Activated CD8-positive, alpha-beta memory T cell treated with anti-CD3 and anti-CD28 coated beads, Interleukin-2, amount 10 ng/mL, durations not matched to agents 7 days and 5 days (primary cell): ENCODE data around the gene BMP5. TPM values are rescaled to one million over a fixed set of nuclear protein-coding genes. Genes with fewer than 3 reads are reported as not detected.

Source experiments
- ATAC-seq: fragments of 150-1000 bp; cut with Tn5 transposase; one replicate; pipeline ENCODE4 v1.10.0; 2021; ENCODE audit warnings: moderate library complexity
- CTCF ChIA-PET: fragments of 350-600 bp; sonication (Branson Sonifier 250); formaldehyde crosslinking; loops from one replicate; lab custom pipeline; 2021; ENCODE audit warnings: antibody characterized with exemption; lab: Charles Lee
- DNase-seq: peaks from one replicate; pipeline ENCODE4 v3.0.0-alpha.2; 2020
- H3K27ac Mint-ChIP-seq: one replicate; pipeline ENCODE4 v1.8.0; 2021; ENCODE audit warnings: mild to moderate bottlenecking, mixed read lengths
- H3K27me3 Mint-ChIP-seq: one replicate; pipeline ENCODE4 v1.8.0; 2021; ENCODE audit warnings: mixed read lengths
- H3K36me3 Mint-ChIP-seq: one replicate; pipeline ENCODE4 v1.8.0; 2021; ENCODE audit warnings: mild to moderate bottlenecking, mixed read lengths
- H3K4me1 Mint-ChIP-seq: one replicate; pipeline ENCODE4 v1.8.0; 2021; ENCODE audit warnings: mixed read lengths
- H3K4me3 Mint-ChIP-seq: one replicate; pipeline ENCODE4 v1.8.0; 2021; ENCODE audit warnings: mild to moderate bottlenecking, moderate library complexity, mixed read lengths
- H3K9me3 Mint-ChIP-seq: one replicate; pipeline ENCODE4 v1.8.0; 2022; ENCODE audit warnings: low read depth, mixed read lengths
- total RNA-seq, 2 experiments: library from RNA; stranded (reverse); gene quantifications; one replicate each; pipeline ENCODE4 v1.2.3, GENCODE V29; 2021

BMP5 gene
- total RNA-seq, 2 experiments from 2014 or later, result not detected

DNA sequence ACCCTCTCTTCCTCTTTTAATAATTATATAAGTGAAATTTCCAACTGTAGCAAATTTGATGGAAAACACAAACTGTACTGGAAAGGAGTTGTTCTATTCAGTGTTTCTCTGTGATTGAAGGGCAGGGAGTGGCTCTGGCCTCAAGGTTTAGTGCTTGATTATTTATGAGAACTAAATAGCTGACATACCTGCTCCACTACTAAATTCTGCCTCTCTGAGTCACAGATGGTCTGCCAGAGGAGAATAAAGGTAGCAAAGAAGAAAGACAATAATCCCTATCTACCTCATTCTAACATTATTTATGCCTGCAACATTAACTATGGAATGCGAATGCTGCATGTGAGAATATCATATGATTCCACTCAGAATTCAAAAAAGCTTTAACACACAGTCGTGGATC is 9.3 kb downstream of the BMP5 start:
- H3K27ac Mint-ChIP-seq, result no peak overlapping the region
- no peak overlapping the region for H3K4me3 Mint-ChIP-seq
- ATAC-seq (no peak), DNase-seq (no peak)
- CTCF ChIA-PET, result no interaction called here
- H3K27me3 Mint-ChIP-seq, result no peaks in the 10 kb centered on the region
- H3K4me1 Mint-ChIP-seq, result no peaks in the 10 kb centered on the region
- H3K9me3 Mint-ChIP-seq, result peaks cover 2% of the 10 kb centered on the region
- H3K36me3 Mint-ChIP-seq, result no peaks in the 10 kb centered on the region

DNA sequence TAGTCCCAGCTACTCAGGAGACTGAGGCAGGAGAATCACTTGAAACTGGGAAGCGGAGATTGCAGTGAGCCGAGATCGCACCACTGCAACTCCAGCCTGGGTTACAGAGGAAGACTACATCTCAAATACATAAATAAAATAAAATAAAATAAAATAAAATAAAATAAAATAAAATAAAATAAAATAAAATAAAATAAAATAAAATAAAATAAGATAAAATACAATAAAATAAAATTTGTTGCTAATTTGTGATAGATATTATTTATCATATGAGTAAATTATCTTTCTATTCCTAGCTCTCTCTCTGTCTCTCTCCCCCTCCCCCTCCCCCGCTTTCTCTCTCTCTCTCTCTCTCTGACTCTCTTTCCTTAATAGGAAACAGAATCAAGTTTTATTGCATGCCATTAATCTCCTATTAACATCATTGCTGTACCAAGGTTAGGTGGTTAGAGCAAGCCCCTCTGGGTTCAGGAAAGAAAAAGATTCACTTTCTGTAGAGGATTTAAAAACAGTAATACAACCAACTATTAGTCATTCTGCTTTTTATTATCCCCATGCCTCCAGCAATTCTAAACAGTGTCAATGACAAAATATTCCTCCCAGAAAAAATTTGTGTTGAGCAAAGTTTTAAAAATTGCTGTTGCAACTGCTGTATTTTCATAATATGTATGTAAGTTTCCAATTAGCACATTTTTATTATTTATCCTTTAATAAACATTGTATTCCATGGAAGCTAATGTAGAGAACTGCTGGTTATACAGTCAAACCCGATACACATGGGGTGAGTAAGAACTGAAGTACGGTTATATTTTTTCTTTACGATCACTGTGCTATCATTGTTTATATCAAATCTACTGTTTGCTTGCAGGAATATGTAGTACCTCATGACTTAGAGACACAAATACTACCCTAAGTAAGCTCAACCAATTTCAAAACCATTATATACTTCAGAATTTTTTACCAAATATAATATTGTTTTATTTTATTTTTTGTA is 22.1 kb downstream of the BMP5 start:
- ATAC-seq (no peak), DNase-seq (no peak)
- CTCF ChIA-PET, result no interaction called here
- H3K9me3 Mint-ChIP-seq, result peaks cover 3% of the 10 kb centered on the region
- no peak overlapping the region for H3K4me3 Mint-ChIP-seq
- no peaks in the 10 kb centered on the region for H3K4me1 Mint-ChIP-seq
- H3K36me3 Mint-ChIP-seq, result no peaks in the 10 kb centered on the region
- no peak overlapping the region for H3K27ac Mint-ChIP-seq
- H3K27me3 Mint-ChIP-seq, result no peaks in the 10 kb centered on the region

GRCh38 chr6:55841341-55841740 is 34.0 kb downstream of the BMP5 start:
- H3K36me3 Mint-ChIP-seq, result no peaks in the 10 kb centered on the region
- DNase-seq (no peak), ATAC-seq (no peak)
- no peak overlapping the region for H3K4me3 Mint-ChIP-seq
- peaks cover 8% of the 10 kb centered on the region for H3K9me3 Mint-ChIP-seq
- CTCF ChIA-PET, result no interaction called here
- no peaks in the 10 kb centered on the region for H3K4me1 Mint-ChIP-seq
- H3K27me3 Mint-ChIP-seq, result no peaks in the 10 kb centered on the region
- no peak overlapping the region for H3K27ac Mint-ChIP-seq

- Mint-ChIP-seq H3K27me3 (no peaks in the 10 kb centered on the region), H3K36me3 (no peaks in the 10 kb centered on the region), H3K9me3 (peaks cover 4% of the 10 kb centered on the region), H3K27ac (no peak overlapping the region), H3K4me1 (no peaks in the 10 kb centered on the region), H3K4me3 (no peak overlapping the region)
- CTCF ChIA-PET, result no interaction called here
- ATAC-seq (no peak), DNase-seq (no peak)
Observed at GRCh38 chr6:55839080-55839479, 36.3 kb downstream of the BMP5 start.

- Mint-ChIP-seq H3K27ac (no peak overlapping the region), H3K9me3 (peaks cover 6% of the 10 kb centered on the region), H3K4me1 (no peaks in the 10 kb centered on the region), H3K27me3 (no peaks in the 10 kb centered on the region), H3K4me3 (no peak overlapping the region), H3K36me3 (no peaks in the 10 kb centered on the region)
- no peak for DNase-seq
- ATAC-seq, result no peak
- CTCF ChIA-PET, result no interaction called here
Observed at GRCh38 chr6:55836945-55837344, 38.4 kb downstream of the BMP5 start.

GRCh38 chr6:55836481-55836880 is 38.9 kb downstream of the BMP5 start:
- no peak for DNase-seq
- ATAC-seq, result no peak
- Mint-ChIP-seq H3K4me3 (no peak overlapping the region), H3K9me3 (peaks cover 6% of the 10 kb centered on the region), H3K36me3 (no peaks in the 10 kb centered on the region), H3K27me3 (no peaks in the 10 kb centered on the region), H3K27ac (no peak overlapping the region), H3K4me1 (no peaks in the 10 kb centered on the region)
- CTCF ChIA-PET, result no interaction called here

DNA sequence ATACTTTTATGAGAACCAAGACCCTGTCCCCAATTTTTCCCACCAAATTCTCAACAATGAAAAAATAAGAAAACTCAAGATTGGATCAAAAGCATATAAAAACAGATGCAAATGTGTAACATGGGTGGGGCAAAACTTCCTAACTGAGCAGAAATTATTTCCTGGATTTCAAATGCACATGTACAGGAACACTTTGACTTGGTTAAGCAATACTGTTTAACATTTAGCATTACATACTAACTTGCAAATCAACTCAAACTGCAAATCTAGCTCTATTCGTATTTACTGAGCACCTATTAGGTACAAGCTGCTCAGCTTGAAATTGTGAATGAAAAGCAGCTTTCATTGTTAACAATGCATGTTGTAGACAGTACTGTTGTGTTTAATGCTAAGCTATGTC is 40.2 kb downstream of the BMP5 start:
- H3K27ac Mint-ChIP-seq, result no peak overlapping the region
- CTCF ChIA-PET, result no interaction called here
- H3K4me1 Mint-ChIP-seq, result no peaks in the 10 kb centered on the region
- ATAC-seq (no peak), DNase-seq (no peak)
- no peak overlapping the region for H3K4me3 Mint-ChIP-seq
- no peaks in the 10 kb centered on the region for H3K36me3 Mint-ChIP-seq
- H3K27me3 Mint-ChIP-seq, result no peaks in the 10 kb centered on the region
- peaks cover 6% of the 10 kb centered on the region for H3K9me3 Mint-ChIP-seq

GRCh38 chr6:55833284-55833683 is 42.1 kb downstream of the BMP5 start:
- Mint-ChIP-seq H3K27me3 (no peaks in the 10 kb centered on the region), H3K4me1 (no peaks in the 10 kb centered on the region), H3K27ac (no peak overlapping the region), H3K4me3 (no peak overlapping the region), H3K9me3 (peaks cover 6% of the 10 kb centered on the region), H3K36me3 (no peaks in the 10 kb centered on the region)
- CTCF ChIA-PET, result no interaction called here
- DNase-seq (no peak), ATAC-seq (no peak)

DNA sequence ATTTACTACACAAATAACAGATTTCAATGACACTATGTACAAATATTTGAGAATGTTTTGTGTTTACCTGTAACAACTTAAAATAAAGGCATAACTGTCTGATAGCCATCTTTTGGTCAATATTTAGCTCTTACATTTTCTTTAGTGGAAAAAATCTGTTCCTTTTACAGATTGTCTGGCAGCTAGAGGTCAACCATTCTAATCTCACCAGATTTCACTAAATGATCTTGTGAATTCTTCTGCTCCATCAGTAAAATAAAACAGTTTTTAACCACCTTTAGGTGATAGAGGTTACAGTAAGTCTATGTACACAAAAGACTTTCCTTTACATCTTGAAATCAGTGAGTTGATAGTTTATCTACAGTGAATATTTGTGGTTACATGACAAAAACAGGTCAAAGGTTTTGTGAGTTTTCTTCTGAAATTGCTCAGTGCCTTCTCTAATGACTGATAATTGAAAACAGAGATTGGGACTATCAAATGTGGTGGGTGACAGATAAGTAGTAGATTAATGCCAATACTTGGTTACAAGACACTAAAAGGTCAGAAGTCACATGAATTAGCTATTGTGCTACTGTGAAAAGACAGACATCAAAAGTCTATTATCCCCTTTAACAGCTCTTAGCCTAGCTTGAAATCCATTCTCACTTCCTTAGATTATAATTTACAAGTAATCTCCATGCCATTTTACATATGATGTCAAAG is 47.4 kb downstream of the BMP5 start:
- Mint-ChIP-seq H3K27ac (no peak overlapping the region), H3K36me3 (no peaks in the 10 kb centered on the region), H3K4me1 (no peaks in the 10 kb centered on the region), H3K27me3 (no peaks in the 10 kb centered on the region), H3K4me3 (no peak overlapping the region), H3K9me3 (peaks cover 4% of the 10 kb centered on the region)
- CTCF ChIA-PET, result no interaction called here
- no peak for DNase-seq
- no peak for ATAC-seq

- Mint-ChIP-seq H3K36me3 (no peaks in the 10 kb centered on the region), H3K4me1 (no peaks in the 10 kb centered on the region), H3K9me3 (peaks cover 4% of the 10 kb centered on the region), H3K27ac (no peak overlapping the region), H3K4me3 (no peak overlapping the region), H3K27me3 (no peaks in the 10 kb centered on the region)
- ATAC-seq (no peak), DNase-seq (no peak)
- CTCF ChIA-PET, result no interaction called here
Observed at GRCh38 chr6:55826941-55827340, 48.4 kb downstream of the BMP5 start.

- ATAC-seq (no peak), DNase-seq (no peak)
- Mint-ChIP-seq H3K9me3 (peaks cover 4% of the 10 kb centered on the region), H3K27me3 (no peaks in the 10 kb centered on the region), H3K4me3 (no peak overlapping the region), H3K36me3 (no peaks in the 10 kb centered on the region), H3K27ac (no peak overlapping the region), H3K4me1 (no peaks in the 10 kb centered on the region)
- CTCF ChIA-PET, result no interaction called here
Observed at GRCh38 chr6:55825402-55826051, 49.9 kb downstream of the BMP5 start.

DNA sequence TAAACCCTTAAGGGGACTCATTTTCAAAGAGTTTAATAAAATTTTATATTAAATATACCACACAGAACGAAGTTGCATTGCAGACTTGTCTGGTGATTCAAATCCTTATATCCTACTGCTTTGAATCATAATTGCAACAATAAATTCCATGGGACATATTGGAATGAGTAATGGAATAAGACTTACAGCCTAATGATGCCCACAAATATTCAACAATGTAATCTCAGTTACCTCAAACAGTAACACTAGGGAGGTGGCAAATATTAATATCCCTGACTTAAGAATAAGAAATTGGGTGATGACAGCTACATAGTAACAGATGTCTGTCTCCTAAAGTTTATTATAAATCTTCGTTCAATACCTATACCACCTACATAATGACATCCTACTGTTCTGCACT is 52.6 kb downstream of the BMP5 start:
- DNase-seq (no peak), ATAC-seq (no peak)
- Mint-ChIP-seq H3K4me3 (no peak overlapping the region), H3K27ac (no peak overlapping the region), H3K27me3 (no peaks in the 10 kb centered on the region), H3K4me1 (no peaks in the 10 kb centered on the region), H3K9me3 (peaks cover 4% of the 10 kb centered on the region), H3K36me3 (no peaks in the 10 kb centered on the region)
- CTCF ChIA-PET, result no interaction called here

DNA sequence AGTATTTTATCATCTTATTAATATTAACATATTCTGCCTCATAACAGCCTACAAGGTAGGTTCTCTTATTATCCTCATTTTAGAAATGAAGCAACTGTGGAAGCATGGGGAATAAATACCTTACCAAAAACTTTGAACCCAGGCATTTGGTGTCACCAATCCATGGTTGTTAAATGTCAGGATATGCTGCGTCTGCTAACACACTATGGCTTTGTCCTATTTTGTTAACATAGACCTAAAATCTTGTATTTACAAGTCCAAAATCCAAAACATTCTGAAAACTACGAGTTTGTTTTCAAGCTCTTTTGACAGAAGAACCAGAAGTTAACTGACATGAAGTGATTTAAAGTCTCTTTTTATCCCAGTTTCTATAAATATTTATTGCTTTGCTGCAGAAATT is 53.4 kb downstream of the BMP5 start:
- H3K27ac Mint-ChIP-seq, result no peak overlapping the region
- H3K9me3 Mint-ChIP-seq, result peaks cover 4% of the 10 kb centered on the region
- ATAC-seq (no peak), DNase-seq (no peak)
- H3K27me3 Mint-ChIP-seq, result no peaks in the 10 kb centered on the region
- no peaks in the 10 kb centered on the region for H3K36me3 Mint-ChIP-seq
- no peak overlapping the region for H3K4me3 Mint-ChIP-seq
- H3K4me1 Mint-ChIP-seq, result no peaks in the 10 kb centered on the region
- CTCF ChIA-PET, result no interaction called here
